Dermis blood vessel endothelial cell (primary cell): ENCODE results near the gene ITIH3. TPM values are rescaled to one million over a fixed set of nuclear protein-coding genes. Genes with fewer than 3 reads are reported as not detected.
A peak's percentile ranks its signal among the peaks of the same experiment; 100 is the strongest.

Source experiments
- DNase-seq: peaks from one replicate; pipeline ENCODE4 v3.0.0; 2010
- total RNA-seq: library from RNA; depleted of rRNA; stranded (reverse); fragments of >200 nt; gene quantifications from 2 replicates; pipeline ENCODE4 v1.2.3, GENCODE V29; 2014

ITIH3 gene
- total RNA-seq, 1 donor from 2014 or later, result 0.34 TPM

GRCh38 chr3:52793702-52794611, 639 bp upstream of the ITIH3 start:
- DNase-seq, result no peak

- no peak for DNase-seq
Measured at GRCh38 chr3:52795298-52795900, 803 bp downstream of the ITIH3 start.

- DNase-seq, result no peak
Measured at GRCh38 chr3:52796411-52796810, 1.8 kb downstream of the ITIH3 start.

GRCh38 chr3:52798376-52798977, 3.9 kb downstream of the ITIH3 start:
- DNase-seq, result no peak

- peak; percentile 48 for DNase-seq
Measured at GRCh38 chr3:52798978-52799476, 4.4 kb downstream of the ITIH3 start.

- DNase-seq, result no peak
Measured at GRCh38 chr3:52800079-52800478, 5.5 kb downstream of the ITIH3 start.

GRCh38 chr3:52801839-52802238, 7.2 kb downstream of the ITIH3 start:
- no peak for DNase-seq

GRCh38 chr3:52805270-52806039, 10.9 kb downstream of the ITIH3 start:
- DNase-seq, result no peak

- DNase-seq, result no peak
Measured at GRCh38 chr3:52809149-52809548, 14.6 kb downstream of the ITIH3 start.

- peak; percentile 28 for DNase-seq
Measured at GRCh38 chr3:52809662-52810377, 15.2 kb downstream of the ITIH3 start.

- no peak for DNase-seq
Measured at GRCh38 chr3:52810923-52811322, 16.3 kb downstream of the ITIH3 start.

- no peak for DNase-seq
Measured at GRCh38 chr3:52811452-52812011, 16.9 kb downstream of the ITIH3 start.

GRCh38 chr3:52813810-52814209, 19.2 kb downstream of the ITIH3 start:
- DNase-seq, result no peak

GRCh38 chr3:52816199-52816598, 21.6 kb downstream of the ITIH3 start:
- DNase-seq, result no peak

GRCh38 chr3:52816654-52817053, 22.1 kb downstream of the ITIH3 start:
- DNase-seq, result no peak

- DNase-seq, result no peak
Measured at GRCh38 chr3:52817221-52817620, 22.6 kb downstream of the ITIH3 start.

GRCh38 chr3:52817860-52818259, 23.3 kb downstream of the ITIH3 start:
- no peak for DNase-seq

GRCh38 chr3:52819936-52820335, 25.3 kb downstream of the ITIH3 start:
- DNase-seq, result no peak

GRCh38 chr3:52820736-52821135, 26.1 kb downstream of the ITIH3 start:
- DNase-seq, result peak; percentile 63

- DNase-seq, result no peak
Measured at GRCh38 chr3:52822363-52822762, 27.8 kb downstream of the ITIH3 start.

GRCh38 chr3:52824037-52824436, 29.4 kb downstream of the ITIH3 start:
- no peak for DNase-seq

- peak; percentile 37 for DNase-seq
Measured at GRCh38 chr3:52827441-52827840, 32.8 kb downstream of the ITIH3 start.
